Spinal cord (tissue), 10 donors: ENCODE data around the gene LIG1. TPM values are rescaled to one million over a fixed set of nuclear protein-coding genes. Genes with fewer than 3 reads are reported as not detected.

ENCODE experiments used
- DNase-seq, 6 donors: peaks; one replicate each; pipeline versions ENCODE4 v3.0.0 to v3.0.0-alpha.2; 2013 to 2015; ENCODE audit warnings: low spot score in 6 of 6, low read depth in 4 of 6
- H3K27ac ChIP-seq: one replicate; pipeline ENCODE4 v1.5.1; 2013; ENCODE audit warnings: low read depth, low read length, control low read depth
- H3K27me3 ChIP-seq: one replicate; pipeline ENCODE4 v1.6.1; 2013; ENCODE audit warnings: low read length; ENCODE audit not compliant: control insufficient read depth, insufficient read depth
- H3K36me3 ChIP-seq: one replicate; pipeline ENCODE4 v1.6.1; 2013; ENCODE audit warnings: low read length; ENCODE audit not compliant: control insufficient read depth, insufficient read depth
- H3K4me1 ChIP-seq: one replicate; pipeline ENCODE4 v1.6.1; 2013; ENCODE audit warnings: low read length; ENCODE audit not compliant: control insufficient read depth, insufficient read depth
- H3K4me3 ChIP-seq: one replicate; pipeline ENCODE4 v1.5.1; 2013; ENCODE audit warnings: low read depth, low read length, control low read depth
- H3K9me3 ChIP-seq: one replicate; pipeline ENCODE4 v1.6.1; 2013; ENCODE audit warnings: low read length; ENCODE audit not compliant: control insufficient read depth, insufficient read depth
- WGBS: methylation state at CpG from one replicate; pipeline ENCODE4 v1.1.5; 2013; ENCODE audit warnings: missing lambda C conversion rate; ENCODE audit not compliant: insufficient coverage; 5-methylcytosine and 5-hydroxymethylcytosine counted together
- long read RNA-seq, 4 donors: transcript quantifications; one replicate each; lab custom pipeline, GENCODE V29; 2026
- polyA plus RNA-seq, 2 donors: library from polyadenylated mRNA; unstranded; fragments of 120-200 nt; gene quantifications; one replicate each; pipeline ENCODE4 v1.2.1, GENCODE V29; 2013; ENCODE audit not compliant: insufficient read length in 2 of 2
- total RNA-seq, 2 donors: library from RNA; depleted of rRNA in 1 of 2; stranded (reverse); fragments of 120-200 nt in 1 of 2; fragments of >200 nt in 1 of 2; gene quantifications; one replicate each; pipeline versions ENCODE4 v1.2.3 to v1.2.4, GENCODE V29; 2013 to 2014
- donor health status: healthy.

The LIG1 gene
- total RNA-seq, result 10 to 100 TPM; 21.7 to 37.3 TPM
- 10 to 100 TPM; 65.1 to 75.7 TPM for polyA plus RNA-seq
- long read RNA-seq, donor 1, full-length matches to known transcripts, result 4 of 4 reads
- long read RNA-seq, donor 1, partial matches to known transcripts, result 0 of 4 reads
- long read RNA-seq, donor 1, other reads (novel, unspliced or antisense), result 0 of 4 reads
- long read RNA-seq, donor 2, partial matches to known transcripts, result 0 of 1 reads
- long read RNA-seq, donor 2, other reads (novel, unspliced or antisense), result 0 of 1 reads
- long read RNA-seq, donor 3, partial matches to known transcripts, result 0 of 2 reads
- long read RNA-seq, donor 3, other reads (novel, unspliced or antisense), result 0 of 2 reads
- long read RNA-seq, donor 4, partial matches to known transcripts, result 5 of 9 reads
- long read RNA-seq, donor 4, other reads (novel, unspliced or antisense), result 0 of 9 reads

- Histone ChIP-seq H3K27ac (peak within 1 kb of the TSS; percentile 97), H3K9me3 (no peaks in the 10 kb centered on the region), H3K36me3 (peaks cover 33% of the 10 kb centered on the region), H3K27me3 (no peaks in the 10 kb centered on the region), H3K4me3 (peak within 1 kb of the TSS; percentile 86), H3K4me1 (peaks cover 12% of the 10 kb centered on the region)
- WGBS, result 0% methylated on average over 82 of the region's 82 CpGs
- DNase-seq, result peak; percentile 92 to 99 (median 94)
These were observed at the start of gene LIG1, which contains the start of gene ZSWIM9 for GRCh38 chr19:48169939-48170803. TSS of gene LIG1 (minus strand) at chr19:48170344. CDS start at chr19:48165566, 4,778 bp downstream. TSS of gene ZSWIM9 (plus strand) at chr19:48170680. CDS start at chr19:48171803, 1,123 bp downstream.

- Histone ChIP-seq H3K4me3 (no peak overlapping the region), H3K9me3 (no peaks in the 10 kb centered on the region), H3K4me1 (no peaks in the 10 kb centered on the region), H3K27me3 (no peaks in the 10 kb centered on the region), H3K36me3 (peaks cover 10% of the 10 kb centered on the region), H3K27ac (no peak overlapping the region)
- 79% methylated on average over 4 of the region's 6 CpGs for WGBS
- DNase-seq, result no peak
These were observed 48.9 kb upstream of the LIG1 start for GRCh38 chr19:48218997-48219396.

DNA sequence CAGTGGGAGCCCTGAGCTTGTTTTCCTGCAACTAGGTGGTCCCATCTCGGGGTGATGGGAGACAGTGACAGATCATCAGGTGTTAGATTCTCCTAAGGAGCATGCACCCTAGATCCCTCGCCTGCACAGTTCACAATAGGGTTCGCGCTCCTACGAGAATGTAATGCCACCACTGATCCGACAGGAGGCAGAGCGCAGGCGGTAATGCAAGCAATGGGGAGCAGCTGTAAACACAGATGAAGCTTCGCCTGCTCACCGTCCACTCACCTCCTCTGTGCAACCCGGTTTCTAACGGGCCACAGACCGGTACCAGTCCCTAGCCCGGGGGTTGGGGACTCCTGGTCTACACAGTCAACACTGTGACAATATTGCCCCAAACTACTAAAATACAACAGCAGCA, 46.8 kb upstream of the LIG1 start:
- Histone ChIP-seq H3K4me1 (no peaks in the 10 kb centered on the region), H3K27ac (no peak overlapping the region), H3K4me3 (no peak overlapping the region), H3K27me3 (no peaks in the 10 kb centered on the region), H3K9me3 (no peaks in the 10 kb centered on the region), H3K36me3 (peaks cover 10% of the 10 kb centered on the region)
- no peak for DNase-seq
- WGBS, result 84% methylated on average over 13 of the region's 14 CpGs

GRCh38 chr19:48213959-48214358, 43.8 kb upstream of the LIG1 start:
- Histone ChIP-seq H3K4me1 (no peaks in the 10 kb centered on the region), H3K27ac (no peak overlapping the region), H3K36me3 (peaks cover 10% of the 10 kb centered on the region), H3K4me3 (no peak overlapping the region), H3K27me3 (no peaks in the 10 kb centered on the region), H3K9me3 (no peaks in the 10 kb centered on the region)
- 100% methylated on average over 2 of the region's 5 CpGs for WGBS
- no peak for DNase-seq

- H3K27ac ChIP-seq, result no peak overlapping the region
- WGBS, result no CpG with 5 or more reads among the region's 3 CpGs
- H3K4me3 ChIP-seq, result no peak overlapping the region
- H3K36me3 ChIP-seq, result peaks cover 4% of the 10 kb centered on the region
- no peaks in the 10 kb centered on the region for H3K27me3 ChIP-seq
- peaks cover 5% of the 10 kb centered on the region for H3K4me1 ChIP-seq
- no peak for DNase-seq
- H3K9me3 ChIP-seq, result no peaks in the 10 kb centered on the region
These were observed 39.9 kb upstream of the LIG1 start for GRCh38 chr19:48210005-48210404.

- Histone ChIP-seq H3K27ac (no peak overlapping the region), H3K4me3 (no peak overlapping the region), H3K9me3 (no peaks in the 10 kb centered on the region), H3K36me3 (no peaks in the 10 kb centered on the region), H3K27me3 (no peaks in the 10 kb centered on the region), H3K4me1 (peaks cover 7% of the 10 kb centered on the region)
- DNase-seq, result no peak
- WGBS, result 64% methylated on average over 2 of the region's 9 CpGs
These were observed 36.4 kb upstream of the LIG1 start for GRCh38 chr19:48206397-48207093.

DNA sequence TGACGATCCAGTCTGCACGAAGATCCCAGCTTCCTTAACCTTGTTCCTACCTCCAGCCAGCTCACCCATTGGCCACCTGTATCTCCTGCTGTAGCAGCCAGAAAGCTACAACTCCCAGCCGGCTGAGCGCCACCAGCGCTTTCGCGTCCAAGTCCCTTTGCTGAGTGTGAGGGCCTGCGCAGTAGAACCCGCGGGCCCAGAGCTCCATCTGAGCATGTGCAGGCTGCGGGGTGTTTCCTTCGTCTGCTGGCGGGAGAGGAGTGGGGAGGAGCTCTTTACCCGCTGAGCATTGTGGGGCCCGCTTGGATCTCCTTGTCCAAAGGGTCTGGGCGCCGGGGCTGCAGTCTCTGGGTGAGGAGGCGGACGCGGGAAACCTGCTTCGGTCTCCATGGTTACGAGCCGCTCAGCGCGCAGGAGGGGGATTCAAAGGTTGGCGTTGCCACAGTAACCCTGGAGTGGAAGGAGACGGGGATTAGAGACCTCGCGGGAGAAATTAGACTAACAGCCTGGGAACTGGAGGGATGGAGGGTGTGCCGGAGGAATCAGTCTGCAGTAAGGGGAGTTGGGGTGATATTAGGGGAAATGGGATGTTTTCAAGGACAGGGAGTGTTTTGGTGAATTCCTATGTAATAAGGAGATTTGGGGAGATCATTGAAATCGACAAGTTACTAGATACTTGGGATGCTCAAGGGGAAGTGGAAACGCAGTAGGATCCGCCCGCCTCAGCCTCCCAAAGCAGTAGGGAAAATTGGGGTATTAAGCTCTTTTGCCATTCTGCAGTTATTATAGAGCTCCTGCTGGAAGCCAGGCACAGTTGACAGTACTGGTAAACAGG, 33.9 kb upstream of the LIG1 start:
- H3K9me3 ChIP-seq, result no peaks in the 10 kb centered on the region
- peak overlapping the region; percentile 72 for H3K4me3 ChIP-seq
- H3K4me1 ChIP-seq, result peaks cover 7% of the 10 kb centered on the region
- peak; percentile 90 to 100 (median 96) for DNase-seq
- under 1% methylated on average over 33 of the region's 34 CpGs for whole genome bisulfite sequencing
- no peaks in the 10 kb centered on the region for H3K36me3 ChIP-seq
- no peaks in the 10 kb centered on the region for H3K27me3 ChIP-seq
- peak overlapping the region; percentile 83 for H3K27ac ChIP-seq

DNA sequence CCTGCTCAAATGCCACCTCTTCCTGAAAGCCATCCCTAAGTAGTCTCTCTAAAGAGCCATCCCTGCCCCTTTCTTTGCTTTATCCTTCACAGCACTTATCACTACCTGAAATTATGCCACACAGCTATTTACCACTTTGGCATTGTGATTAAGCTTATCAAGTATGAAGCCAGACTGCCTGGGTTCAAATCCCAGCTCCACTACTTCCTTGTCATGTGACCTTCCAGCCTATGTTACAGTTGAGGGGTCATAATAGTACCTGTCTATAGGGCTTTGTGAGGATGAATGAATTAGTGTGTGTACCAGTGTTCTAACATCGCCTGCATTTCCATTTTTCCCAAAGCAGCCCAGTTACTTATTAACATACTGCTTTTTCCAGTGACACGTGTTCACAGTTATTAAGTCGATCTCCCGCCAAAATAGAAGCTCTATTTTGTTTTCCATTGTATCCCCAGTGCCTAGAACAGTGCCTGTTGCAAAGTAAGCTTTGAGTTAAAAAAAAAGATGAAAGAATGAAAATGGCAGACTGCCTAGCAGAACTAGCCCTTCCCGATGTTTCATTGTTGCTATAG, 33.2 kb upstream of the LIG1 start:
- H3K4me3 ChIP-seq, result peak overlapping the region; percentile 72
- H3K27ac ChIP-seq, result peak overlapping the region; percentile 83
- peaks cover 7% of the 10 kb centered on the region for H3K4me1 ChIP-seq
- no peaks in the 10 kb centered on the region for H3K9me3 ChIP-seq
- no peaks in the 10 kb centered on the region for H3K36me3 ChIP-seq
- DNase-seq, result no peak
- no peaks in the 10 kb centered on the region for H3K27me3 ChIP-seq
- WGBS, result 0% methylated on average over 2 of the region's 5 CpGs
